ENCODE results near the gene GADD45GIP1. TPM values are rescaled to one million over a fixed set of nuclear protein-coding genes. Genes with fewer than 3 reads are reported as not detected.

Gene GADD45GIP1
- 20.9 and 21.0 TPM in 2 replicates for total RNA-seq

GRCh38 chr19:12956446-12957388 lies at the start of gene GADD45GIP1:
GADD45GIP1 (minus strand) TSS chr19:12957223; CDS start chr19:12957212, 11 bp downstream.

GRCh38 chr19:12994701-12995595 lies 37.9 kb upstream of the GADD45GIP1 start, which contains the start of gene NFIX:
NFIX (plus strand) TSS chr19:12995475; CDS start chr19:12995838, 363 bp downstream.

GRCh38 chr19:12969292-12969988 lies 12.4 kb upstream of the GADD45GIP1 start, which contains the start of gene DAND5:
DAND5 (plus strand) TSS chr19:12969576; CDS start chr19:12969661, 85 bp downstream.

GRCh38 chr19:12945479-12946091 lies 11.4 kb downstream of the GADD45GIP1 start, which contains the start of gene RAD23A:
RAD23A (plus strand) TSS chr19:12945862; CDS start chr19:12945949, 87 bp downstream.

GRCh38 chr19:12937927-12938778 lies 18.9 kb downstream of the GADD45GIP1 start, which contains the start of gene CALR:
CALR (plus strand) TSS chr19:12938609; CDS start chr19:12938680, 71 bp downstream.

GRCh38 chr19:12933287-12934072 lies 23.5 kb downstream of the GADD45GIP1 start, which contains the start of gene FARSA:
FARSA (minus strand) TSS chr19:12933711; CDS start chr19:12933696, 15 bp downstream.

Small RNA genes lying within 50 kb of the gene (small RNA-seq; reads per million reads assigned to genes)
- gene MIR5695 (0.34 reads per million, percentile 14 among the genes with 10 or more reads in this experiment), gene MIR6515 (0.42 reads per million, percentile 24 among the genes with 10 or more reads in this experiment)

Other genes with a start within 250 kb of the GADD45GIP1 start
- gene TNPO2, start 233.3 kb downstream of the GADD45GIP1 start, total RNA-seq = 55.5 and 61.4 TPM in 2 replicates
- gene TRIR, start 222.5 kb downstream of the GADD45GIP1 start, total RNA-seq = 169 and 191 TPM in 2 replicates
- gene GET3, start 219.7 kb downstream of the GADD45GIP1 start, total RNA-seq = 89.2 and 91.0 TPM in 2 replicates
- not detected in 2 replicates for gene BEST2, start 205.4 kb downstream of the GADD45GIP1 start, total RNA-seq
- 9.0 and 9.5 TPM in 2 replicates for gene HOOK2, start 181.7 kb downstream of the GADD45GIP1 start, total RNA-seq
- 57.4 and 78.7 TPM in 2 replicates for gene JUNB, start 165.7 kb downstream of the GADD45GIP1 start, total RNA-seq
- 221 and 264 TPM in 2 replicates for gene PRDX2, start 155.4 kb downstream of the GADD45GIP1 start, total RNA-seq
- gene THSD8, start 155.2 kb downstream of the GADD45GIP1 start, total RNA-seq = not detected in 2 replicates
- gene RNASEH2A, start 150.6 kb downstream of the GADD45GIP1 start, total RNA-seq = 19.5 and 25.5 TPM in 2 replicates
- not detected in 2 replicates for gene RTBDN, start 122.6 kb downstream of the GADD45GIP1 start, total RNA-seq
- 0.29 and 0.33 TPM in 2 replicates for gene MAST1, start 118.7 kb downstream of the GADD45GIP1 start, total RNA-seq
- 16.8 and 20.9 TPM in 2 replicates for gene DNASE2, start 75.8 kb downstream of the GADD45GIP1 start, total RNA-seq
- not detected in 2 replicates for gene KLF1, start 70.0 kb downstream of the GADD45GIP1 start, total RNA-seq
- gene GCDH, start 66.1 kb downstream of the GADD45GIP1 start, total RNA-seq = 30.1 and 33.7 TPM in 2 replicates
- gene SYCE2, start 37.9 kb downstream of the GADD45GIP1 start, total RNA-seq = not detected in 2 replicates
- gene FARSA, start 23.5 kb downstream of the GADD45GIP1 start, total RNA-seq = 74.1 and 78.0 TPM in 2 replicates
- 2,084 and 2,158 TPM in 2 replicates for gene CALR, start 18.6 kb downstream of the GADD45GIP1 start, total RNA-seq
- 94.9 and 104 TPM in 2 replicates for gene RAD23A, start 11.4 kb downstream of the GADD45GIP1 start, total RNA-seq
- gene DAND5, start 12.4 kb upstream of the GADD45GIP1 start, total RNA-seq = not detected in 2 replicates
- 13.2 and 16.0 TPM in 2 replicates for gene NFIX, start 38.3 kb upstream of the GADD45GIP1 start, total RNA-seq
- 58.6 and 119 TPM in 2 replicates for gene LYL1, start 145.6 kb upstream of the GADD45GIP1 start, total RNA-seq
- gene TRMT1, start 159.5 kb upstream of the GADD45GIP1 start, total RNA-seq = 35.1 and 43.1 TPM in 2 replicates
- gene NACC1, start 161.0 kb upstream of the GADD45GIP1 start, total RNA-seq = 91.7 and 106 TPM in 2 replicates
- 63.2 and 79.7 TPM in 2 replicates for gene STX10, start 193.2 kb upstream of the GADD45GIP1 start, total RNA-seq
- gene IER2, start 193.2 kb upstream of the GADD45GIP1 start, total RNA-seq = 29.9 and 41.2 TPM in 2 replicates

Measured in vein endothelial cell (primary cell).